Right atrium auricular region (tissue), 2 donors: Measurements from ENCODE around the gene MAP1A. TPM values are rescaled to one million over a fixed set of nuclear protein-coding genes. Genes with fewer than 3 reads are reported as not detected.

Experiments used
- DNase-seq: peaks from one replicate; pipeline ENCODE4 v3.0.0-alpha.2; 2019; ENCODE audit warnings: low spot score
- H3K27ac ChIP-seq, 2 donors: fragments of 200-600 bp; sonication (generic); 1 replicate in 1 of 2; 2 replicates in 1 of 2; pipeline ENCODE4 v1.5.1; 2016 to 2019
- H3K27me3 ChIP-seq, 2 donors: fragments of 200-600 bp; sonication (generic); one replicate each; pipeline versions ENCODE4 v1.5.1 to v1.6.0; 2017 to 2019
- H3K36me3 ChIP-seq: fragments of 200-600 bp; sonication (generic); one replicate; pipeline ENCODE4 v1.5.1; 2016
- H3K4me1 ChIP-seq, 2 donors: fragments of 200-600 bp; sonication (generic); one replicate each; pipeline versions ENCODE4 v1.5.1 to v1.6.0; 2017 to 2019
- H3K4me3 ChIP-seq, 2 donors: fragments of 200-600 bp; sonication (generic); 1 replicate in 1 of 2; 2 replicates in 1 of 2; pipeline ENCODE4 v1.5.1; 2017 to 2019; ENCODE audit warnings: mild to moderate bottlenecking in 1 of 2, moderate library complexity in 1 of 2
- H3K9me3 ChIP-seq, 2 donors: fragments of 200-600 bp; sonication (generic); one replicate each; pipeline ENCODE4 v1.5.1; 2019
- total RNA-seq, 2 donors: library from RNA; depleted of rRNA; stranded (reverse); fragments of >200 nt; gene quantifications; one replicate each; pipeline ENCODE4 v1.1.0, GENCODE V29; 2016
- TF ChIP-seq, protein P1 (sequence below), 2 donors: fragments of 200-600 bp; sonication (generic); IDR thresholded peaks; one replicate each; pipeline ENCODE4 v1.5.1; 2019; ENCODE audit warnings: antibody characterized with exemption in 2 of 2

MAP1A gene
- total RNA-seq, 2 donors from 2014 or later = 39.3 to 52.7 TPM

GRCh38 chr15:43484455-43484854 lies 33.0 kb upstream of the MAP1A start:
- TF ChIP-seq, protein P1, sequence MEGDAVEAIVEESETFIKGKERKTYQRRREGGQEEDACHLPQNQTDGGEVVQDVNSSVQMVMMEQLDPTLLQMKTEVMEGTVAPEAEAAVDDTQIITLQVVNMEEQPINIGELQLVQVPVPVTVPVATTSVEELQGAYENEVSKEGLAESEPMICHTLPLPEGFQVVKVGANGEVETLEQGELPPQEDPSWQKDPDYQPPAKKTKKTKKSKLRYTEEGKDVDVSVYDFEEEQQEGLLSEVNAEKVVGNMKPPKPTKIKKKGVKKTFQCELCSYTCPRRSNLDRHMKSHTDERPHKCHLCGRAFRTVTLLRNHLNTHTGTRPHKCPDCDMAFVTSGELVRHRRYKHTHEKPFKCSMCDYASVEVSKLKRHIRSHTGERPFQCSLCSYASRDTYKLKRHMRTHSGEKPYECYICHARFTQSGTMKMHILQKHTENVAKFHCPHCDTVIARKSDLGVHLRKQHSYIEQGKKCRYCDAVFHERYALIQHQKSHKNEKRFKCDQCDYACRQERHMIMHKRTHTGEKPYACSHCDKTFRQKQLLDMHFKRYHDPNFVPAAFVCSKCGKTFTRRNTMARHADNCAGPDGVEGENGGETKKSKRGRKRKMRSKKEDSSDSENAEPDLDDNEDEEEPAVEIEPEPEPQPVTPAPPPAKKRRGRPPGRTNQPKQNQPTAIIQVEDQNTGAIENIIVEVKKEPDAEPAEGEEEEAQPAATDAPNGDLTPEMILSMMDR (IDR thresholded peaks at IDR 0.05) = no peak
- peaks cover 19% of the 10 kb centered on the region for H3K36me3 ChIP-seq
- no peaks in the 10 kb centered on the region for H3K4me1 ChIP-seq
- no peaks in the 10 kb centered on the region for H3K9me3 ChIP-seq
- H3K4me3 ChIP-seq = no peak overlapping the region
- H3K27ac ChIP-seq = no peak overlapping the region
- H3K27me3 ChIP-seq = no peaks in the 10 kb centered on the region
- DNase-seq = no peak

DNA sequence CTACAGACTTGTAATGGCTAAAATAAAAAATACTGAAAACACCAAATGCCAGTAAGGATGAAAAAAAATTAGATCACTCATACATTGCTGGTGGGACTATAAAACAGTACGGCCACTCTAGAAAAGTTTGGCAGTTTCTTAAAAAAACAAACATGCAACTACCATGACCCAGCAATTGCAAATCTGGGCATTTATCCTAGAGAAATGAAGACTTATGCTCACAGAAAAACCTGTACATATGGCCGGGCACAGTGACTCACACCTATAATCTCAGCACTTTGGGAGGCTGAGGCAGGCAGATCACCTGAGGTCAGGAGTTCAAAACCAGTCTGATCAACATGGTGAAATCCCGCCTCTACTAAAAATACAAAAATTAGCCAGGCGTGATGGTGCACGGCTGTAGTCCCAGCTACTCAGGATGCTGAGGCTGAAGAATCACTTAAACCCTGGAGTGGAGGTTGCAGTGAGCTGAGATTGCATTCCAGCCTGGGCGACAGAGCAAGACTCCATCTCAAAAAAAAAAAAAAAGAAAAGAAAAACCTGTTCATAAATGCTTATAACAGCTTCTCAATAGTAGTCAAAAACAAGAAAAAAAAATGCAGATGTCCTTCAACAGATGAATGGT lies 30.0 kb upstream of the MAP1A start:
- H3K4me1 ChIP-seq = peaks cover 0 to 6% of the 10 kb centered on the region in 2 donors
- DNase-seq = no peak
- TF ChIP-seq, protein P1 (IDR thresholded peaks at IDR 0.05) = no peak
- no peaks in the 10 kb centered on the region for H3K27me3 ChIP-seq
- H3K9me3 ChIP-seq = no peaks in the 10 kb centered on the region
- H3K36me3 ChIP-seq = peaks cover 8% of the 10 kb centered on the region
- H3K4me3 ChIP-seq = no peak overlapping the region
- H3K27ac ChIP-seq = no peak overlapping the region

- no peaks in the 10 kb centered on the region for H3K9me3 ChIP-seq
- TF ChIP-seq, protein P1 (IDR thresholded peaks at IDR 0.05) = no peak
- H3K36me3 ChIP-seq = peaks cover 5% of the 10 kb centered on the region
- no peaks in the 10 kb centered on the region for H3K27me3 ChIP-seq
- H3K4me1 ChIP-seq = peaks cover 0 to 12% of the 10 kb centered on the region in 2 donors
- no peak overlapping the region for H3K27ac ChIP-seq
- no peak for DNase-seq
- H3K4me3 ChIP-seq = no peak overlapping the region
These were observed 28.6 kb upstream of the MAP1A start for GRCh38 chr15:43488790-43489189.

DNA sequence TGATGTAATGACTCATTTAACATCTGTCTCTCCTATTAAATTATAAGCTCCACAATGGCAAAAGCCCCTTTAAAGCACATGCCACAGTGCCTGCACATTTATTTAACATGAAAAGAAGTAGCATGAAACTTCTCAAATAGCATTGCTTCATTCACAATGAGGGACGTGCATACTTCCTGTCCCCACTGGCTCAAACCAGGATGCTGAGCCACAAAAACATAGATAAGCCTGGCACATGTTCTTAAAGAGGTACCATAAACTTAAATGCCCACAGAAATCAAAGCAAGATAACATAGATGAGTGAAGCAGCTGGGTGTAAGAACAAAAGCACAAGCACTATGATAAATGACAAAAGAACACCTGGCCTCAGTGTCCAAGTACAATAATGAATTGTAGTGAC lies 28.2 kb upstream of the MAP1A start:
- H3K27me3 ChIP-seq = no peaks in the 10 kb centered on the region
- H3K36me3 ChIP-seq = peaks cover 5% of the 10 kb centered on the region
- H3K27ac ChIP-seq = no peak overlapping the region
- DNase-seq = no peak
- H3K4me1 ChIP-seq = peaks cover 0 to 12% of the 10 kb centered on the region in 2 donors
- TF ChIP-seq, protein P1 (IDR thresholded peaks at IDR 0.05) = no peak
- no peaks in the 10 kb centered on the region for H3K9me3 ChIP-seq
- no peak overlapping the region for H3K4me3 ChIP-seq

- H3K4me3 ChIP-seq = peak overlapping the region; percentile 88 to 93
- TF ChIP-seq, protein P1 (IDR thresholded peaks at IDR 0.05) = no peak
- no peaks in the 10 kb centered on the region for H3K27me3 ChIP-seq
- no peak for DNase-seq
- no peaks in the 10 kb centered on the region for H3K9me3 ChIP-seq
- H3K36me3 ChIP-seq = no peaks in the 10 kb centered on the region
- peaks cover 0 to 12% of the 10 kb centered on the region in 2 donors for H3K4me1 ChIP-seq
- H3K27ac ChIP-seq = peak overlapping the region; percentile 88 to 89
These were observed 25.1 kb upstream of the MAP1A start for GRCh38 chr15:43492266-43492665.
